HepG2 (cell line): Measurements from ENCODE around the gene FNDC3B. TPM values are rescaled to one million over a fixed set of nuclear protein-coding genes. Genes with fewer than 3 reads are reported as not detected.

Experiments
- ATAC-seq: fragments of 200-7000 bp; cut with Tn5 transposase; 3 replicates; pipeline ENCODE4 v1.9.1; 2020; ENCODE audit warnings: mild to moderate bottlenecking, moderate library complexity
- BruUV-seq: library from RNA; stranded (reverse); fragments of 400-500 nt; replicated peaks from 2 replicates; lab custom pipeline; 2021; lab: Mats Ljungman, UMichigan
- CTCF ChIA-PET: fragments of 300-600 bp; formaldehyde crosslinking; extraction: SDS; loops from one replicate; lab custom pipeline; 2021; ENCODE audit warnings: low total read pairs, inconsistent platforms, low intra/inter-chr PET ratio; lab: Yijun Ruan, JAX
- POLR2A ChIA-PET: fragments of 350-600 bp; sonication (Branson Sonifier 250); formaldehyde crosslinking; loops from one replicate; lab custom pipeline; 2020; ENCODE audit warnings: antibody characterized with exemption, inconsistent platforms; lab: Yijun Ruan, JAX
- DNase-seq: peaks from one replicate; pipeline ENCODE4 v3.0.0-alpha.2; 2015; ENCODE audit warnings: low spot score
- FAIRE-seq: peaks from 3 replicates; lab custom pipeline; 2011; peaks lifted over from hg19 to GRCh38; lab: Jason Lieb, UNC
- H2AFZ ChIP-seq: one replicate; pipeline ENCODE4 v1.6.1; 2011; ENCODE audit warnings: low read length, inconsistent platforms
- H3K27ac ChIP-seq: fragments of 300-600 bp; 3 replicates; pipeline ENCODE4 v1.8.0; 2011; ENCODE audit warnings: mixed run types, mild to moderate bottlenecking, mixed read lengths, low read length, inconsistent platforms; ENCODE audit not compliant: insufficient read depth; ENCODE audit errors: extremely low read length
- H3K27me3 ChIP-seq, 2 experiments: fragments of 200-600 bp in 1 of 2; 2 replicates in 1 of 2; 3 replicates in 1 of 2; pipeline versions ENCODE4 v1.6.0 to v1.8.0; 2011; ENCODE audit warnings: low read length in 2 of 2, mild to moderate bottlenecking in 2 of 2, moderate library complexity in 2 of 2, inconsistent platforms in 1 of 2; ENCODE audit not compliant: insufficient read depth in 2 of 2, control insufficient read depth in 1 of 2
- H3K36me3 ChIP-seq, 2 experiments: fragments of 200-600 bp in 1 of 2; replicated peaks in 1 of 2; 2 replicates in 1 of 2; 3 replicates in 1 of 2; pipeline versions ENCODE4 v1.5.1 to v1.8.0; 2011; ENCODE audit warnings: low read length in 2 of 2, inconsistent platforms in 1 of 2; ENCODE audit not compliant: insufficient read depth in 2 of 2, control insufficient read depth in 1 of 2
- H3K4me1 ChIP-seq: 2 replicates; pipeline ENCODE4 v1.5.1; 2012; ENCODE audit warnings: low read length, inconsistent platforms; ENCODE audit not compliant: insufficient read depth
- H3K4me2 ChIP-seq: 2 replicates; pipeline ENCODE4 v1.6.0; 2011; ENCODE audit warnings: low read depth, low read length, inconsistent platforms
- H3K4me3 ChIP-seq, 3 experiments: fragments of 200-600 bp in 1 of 3; sonication (generic), shearing (Covaris generic) in 1 of 3; replicated peaks in 1 of 3; 2 replicates each; pipeline ENCODE4 v1.5.1; 2011 to 2016; ENCODE audit warnings: low read length in 3 of 3, inconsistent platforms in 2 of 3, low read depth in 2 of 3, mild to moderate bottlenecking in 2 of 3, control low read depth in 1 of 3, mixed read lengths in 1 of 3; ENCODE audit not compliant: insufficient read depth in 1 of 3
- H3K79me2 ChIP-seq: one replicate; pipeline ENCODE4 v1.6.1; 2011; ENCODE audit warnings: low read length, inconsistent platforms; ENCODE audit not compliant: insufficient read depth
- H3K9ac ChIP-seq: 2 replicates; pipeline ENCODE4 v1.6.0; 2011; ENCODE audit warnings: mild to moderate bottlenecking, low read depth, low read length, inconsistent platforms; ENCODE audit not compliant: insufficient read depth
- H3K9me3 ChIP-seq: 2 replicates; pipeline ENCODE4 v1.5.1; 2012; ENCODE audit warnings: mild to moderate bottlenecking, low read length
- H4K20me1 ChIP-seq: 2 replicates; pipeline ENCODE4 v1.6.0; 2011; ENCODE audit warnings: inconsistent platforms, mild to moderate bottlenecking, low read length, moderate library complexity; ENCODE audit not compliant: insufficient read depth
- CENPBD1 ChIP-seq: sonication (generic); formaldehyde crosslinking; IDR thresholded peaks from 2 replicates; pipeline ENCODE4 v1.8.0; 2022; ENCODE audit warnings: missing genetic modification reagents, low read depth, mild to moderate bottlenecking, borderline replicate concordance
- EZH2 ChIP-seq: conservative IDR thresholded peaks from 2 replicates; pipeline ENCODE4 v1.6.1; 2012; ENCODE audit warnings: mild to moderate bottlenecking, low read depth, low read length, moderate library complexity
- HOXD1 ChIP-seq: sonication (generic); formaldehyde crosslinking; IDR thresholded peaks from 2 replicates; pipeline ENCODE4 v1.5.0; 2020; ENCODE audit warnings: missing genetic modification reagents
- PHF5A ChIP-seq: IDR thresholded peaks from one replicate; pipeline ENCODE4 v1.6.1; 2018; ENCODE audit warnings: low read depth, missing genetic modification reagents; ENCODE audit not compliant: unreplicated experiment
- POLR2AphosphoS5 ChIP-seq: IDR thresholded peaks from 2 replicates; pipeline ENCODE4 v1.6.1; 2012; ENCODE audit warnings: low read depth, low read length
- RBM22 ChIP-seq: fragments of 200-400 bp; formaldehyde crosslinking; optimal IDR thresholded peaks from 2 replicates; pipeline ENCODE3; 2017; ENCODE audit warnings: mild to moderate bottlenecking, low read length, moderate library complexity
- SKIL ChIP-seq: sonication (generic); formaldehyde crosslinking; IDR thresholded peaks from 2 replicates; pipeline ENCODE4 v1.8.0; 2022; ENCODE audit warnings: missing genetic modification reagents, mild to moderate bottlenecking, moderate library complexity, borderline replicate concordance
- ZNF317 ChIP-seq: sonication (generic); formaldehyde crosslinking; IDR thresholded peaks from 2 replicates; pipeline ENCODE4 v1.5.0; 2020; ENCODE audit warnings: mild to moderate bottlenecking, missing genetic modification reagents
- WGBS: methylation state at CpG from one replicate; pipeline ENCODE4 v1.1.6; 2017; ENCODE audit warnings: low lambda C conversion rate; 5-methylcytosine and 5-hydroxymethylcytosine counted together
- in situ Hi-C: cut with HindIII; loops from 2 replicates; pipeline ENCODE4 v1.10.0; 2017; ENCODE audit warnings: low pct_unique_long_range_greater_than_20kb; ENCODE audit not compliant: extremely low pct_ligation_motif_present
- intact Hi-C: fragments of 100-400 bp; cut with micrococcal nuclease; formaldehyde crosslinking; loops from one replicate; pipeline ENCODE4 v1.10.0; 2022; ENCODE audit not compliant: unreplicated experiment
- polyA plus RNA-seq, 8 experiments: library from polyadenylated mRNA; depleted of rRNA in 3 of 8; stranded (reverse) in 7 of 8; unstranded in 1 of 8; fragments of >200 nt; fragmentation: Illumina TruSeq in 4 of 8; extraction: Trizol in 4 of 8; gene quantifications; 2 replicates each; pipeline versions ENCODE4 v1.2.1 to v1.2.3, GENCODE V29; 2011 to 2016; ENCODE audit warnings: low read depth in 4 of 8, missing spikeins in 1 of 8, mixed read lengths in 1 of 8; ENCODE audit not compliant: insufficient read depth in 1 of 8
- total RNA-seq, 5 experiments: library from RNA; depleted of rRNA; stranded (reverse); fragments of >200 nt; fragmentation: Illumina TruSeq; extraction: Trizol; gene quantifications; 2 replicates each; pipeline ENCODE4 v1.2.3, GENCODE V29; 2016; ENCODE audit warnings: low read depth in 1 of 5

The FNDC3B gene
- total and polyA plus RNA-seq, 2 of the 13 experiments (the other 11 are each of a cell fraction or from before 2014, with no cell fraction given): 74.8 to 103 TPM

- TF ChIP-seq SKIL (no peak), CENPBD1 (CRISPR knock-in tag) (no peak), PHF5A (CRISPR knock-in tag) (no peak), HOXD1 (CRISPR knock-in tag) (no peak)
Measured at GRCh38 chr3:172347895-172348679, 308.7 kb downstream of the FNDC3B start (continued).

GRCh38 chr3:172351895-172352466, 312.6 kb downstream of the FNDC3B start:
- H3K9ac ChIP-seq: no peak overlapping the region
- intact Hi-C loops: loop anchor here (10.0 kb wide), 1 partner anchor 313 kb away; no protein-coding TSS in a partner anchor
- peak; percentile 99 for TF ChIP-seq RBM22
- no peak for TF ChIP-seq EZH2
- peak; percentile 77; the same call in 1 of the 2 replicates for TF ChIP-seq ZNF317 (CRISPR knock-in tag)
- 0 out of 2 replicates have a peak, but pooled peaks have one; percentile 7 for TF ChIP-seq POLR2AphosphoS5
- no peak overlapping the region for H3K4me3 ChIP-seq
- DNase-seq (no peak), ATAC-seq (peak; percentile 7; the same call in 2 of the 3 replicates), FAIRE-seq (no peak)
- H3K79me2 ChIP-seq: no peaks in the 10 kb centered on the region
- H4K20me1 ChIP-seq: peaks cover 32% of the 10 kb centered on the region
- in situ Hi-C loops: no loop called here
- ChIA-PET CTCF (no interaction called here), POLR2A (no interaction called here)
- H3K27me3 ChIP-seq: no peaks in the 10 kb centered on the region
- H2AFZ ChIP-seq: no peak overlapping the region
- H3K36me3 ChIP-seq: peaks cover 42 to 90% of the 10 kb centered on the region in 2 experiments
- WGBS: 88% methylated on average over 9 of the region's 9 CpGs
- no peak overlapping the region for H3K27ac ChIP-seq
- H3K4me2 ChIP-seq: no peak overlapping the region
- H3K9me3 ChIP-seq: no peaks in the 10 kb centered on the region
- BruUV-seq: no TSS peak
- H3K4me1 ChIP-seq: no peaks in the 10 kb centered on the region
